Measurements from ENCODE around the gene CAPN12. TPM values are rescaled to one million over a fixed set of nuclear protein-coding genes. Genes with fewer than 3 reads are reported as not detected.

Gene CAPN12
- total and polyA plus RNA-seq, 4 experiments from 2014 or later: 3.9 to 19.5 (median 13.3) TPM

DNA sequence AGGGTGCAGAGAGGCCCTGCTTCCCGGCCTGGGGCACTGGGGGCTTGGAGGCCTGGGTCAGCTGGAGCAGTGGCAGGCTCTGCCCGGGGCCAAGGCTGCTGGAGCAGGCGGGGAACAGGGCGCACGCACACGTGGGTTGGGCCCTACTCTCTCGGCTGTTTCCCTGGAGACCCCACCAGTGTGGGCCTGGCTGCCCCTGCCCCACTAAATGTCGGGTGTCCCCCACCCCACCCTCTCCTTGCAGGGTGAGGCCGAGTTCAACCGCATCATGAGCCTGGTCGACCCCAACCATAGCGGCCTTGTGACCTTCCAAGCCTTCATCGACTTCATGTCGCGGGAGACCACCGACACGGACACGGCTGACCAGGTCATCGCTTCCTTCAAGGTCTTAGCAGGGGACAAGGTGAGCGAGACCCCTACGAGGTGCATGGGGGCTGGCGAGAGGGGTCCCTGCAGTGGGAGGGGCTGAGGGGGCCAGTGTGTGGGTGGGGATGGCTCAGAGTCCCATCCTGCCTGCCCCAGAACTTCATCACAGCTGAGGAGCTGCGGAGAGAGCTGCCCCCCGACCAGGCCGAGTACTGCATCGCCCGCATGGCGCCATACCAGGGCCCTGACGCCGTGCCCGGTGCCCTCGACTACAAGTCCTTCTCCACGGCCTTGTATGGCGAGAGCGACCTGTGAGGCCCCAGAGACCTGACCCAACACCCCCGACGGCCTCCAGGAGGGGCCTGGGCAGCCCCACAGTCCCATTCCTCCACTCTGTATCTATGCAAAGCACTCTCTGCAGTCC is 15.3 kb downstream of the CAPN12 start:
- CTCF ChIA-PET (ENCODE audit: partially characterized antibody): interaction anchor here (0.7 to 1.5 kb wide), 3 partner anchors 53 to 326 kb away, joined by 3 read pairs; partner anchors contain the start of gene FAM98C

DNA sequence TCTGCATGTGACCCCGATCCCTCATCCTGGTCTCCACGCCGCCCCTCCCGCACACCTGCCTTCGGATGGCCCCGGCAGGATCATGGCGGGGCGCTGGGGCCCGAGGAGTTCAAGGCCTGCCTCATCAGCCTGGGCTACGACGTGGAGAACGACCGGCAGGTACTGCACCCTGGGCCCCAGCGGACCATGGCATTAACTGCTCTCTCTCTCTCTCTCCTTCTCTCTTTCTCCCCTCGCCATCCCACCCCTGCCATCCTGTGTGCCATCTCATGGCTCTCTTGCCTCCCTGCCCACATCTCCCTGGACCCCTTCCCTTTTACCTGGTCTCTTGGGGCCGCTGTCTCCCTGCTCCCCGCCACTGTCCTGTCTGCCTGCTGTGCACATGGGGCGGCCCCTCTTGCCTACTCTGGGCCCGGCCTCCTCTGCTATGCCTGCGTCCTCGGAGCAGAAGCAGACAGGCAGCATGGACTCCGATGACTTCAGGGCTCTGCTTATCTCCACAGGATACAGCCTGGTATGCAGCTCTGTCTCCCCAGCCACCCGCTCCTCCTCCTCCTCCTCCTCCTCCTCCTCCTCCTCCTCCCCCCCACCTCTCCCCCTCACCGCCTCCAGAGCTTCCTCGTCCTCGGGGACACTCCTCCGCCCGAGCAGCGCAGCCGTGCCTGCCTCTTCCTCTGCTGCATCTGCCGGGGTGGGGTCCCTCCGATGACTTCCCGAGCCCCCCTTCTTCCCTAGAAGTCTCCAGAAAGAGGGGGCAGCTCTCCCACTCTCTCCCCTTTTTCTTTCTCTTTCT is 16.2 kb downstream of the CAPN12 start:
- H3K9me3 Mint-ChIP-seq: no peaks in the 10 kb centered on the region
- no peak for DNase-seq
- H3K27ac Mint-ChIP-seq: peak overlapping the region in 3 of 7 donors; percentile 30 to 59 (median 30)
- peaks cover 7 to 44% (median 15%) of the 10 kb centered on the region in 4 donors for H3K4me1 Mint-ChIP-seq
- H3K36me3 ChIP-seq (ENCODE audit: insufficient read depth, low read length): peaks cover 27% of the 10 kb centered on the region
- no peaks in the 10 kb centered on the region for H3K27me3 Mint-ChIP-seq
- no peaks in the 10 kb centered on the region for H3K27me3 ChIP-seq (ENCODE audit: insufficient read depth, low read length)
- H3K4me3 ChIP-seq (ENCODE audit: low read length in 2 of 2): no peak overlapping the region
- no peaks in the 10 kb centered on the region for H3K9me3 ChIP-seq (ENCODE audit: control insufficient read depth in 1 of 2, low read length in 2 of 2)
- ChIA-PET POLR2A (ENCODE audit: partially characterized antibody) (no interaction called here), CTCF (ENCODE audit: partially characterized antibody) (interaction anchor here (1.0 to 1.6 kb wide), 3 partner anchors 52 to 325 kb away, joined by 3 to 4 read pairs (median 3); partner anchors contain the start of gene FAM98C)
- H3K36me3 Mint-ChIP-seq: peaks cover 5 to 51% of the 10 kb centered on the region in 2 donors
- intact Hi-C loops (cut with micrococcal nuclease): loop anchor here (5.0 kb wide), 1 partner anchor 159 kb away; no protein-coding TSS in a partner anchor
- peaks cover 5% of the 10 kb centered on the region for H3K4me1 ChIP-seq (ENCODE audit: insufficient read depth, low read length)
- no peak overlapping the region for H3K27ac ChIP-seq (ENCODE audit: low read depth, low read length)
- no peak overlapping the region for H3K4me3 Mint-ChIP-seq

More for the DNA sequence above, 15.3 kb downstream of the CAPN12 start:
- H3K9me3 Mint-ChIP-seq: no peaks in the 10 kb centered on the region
- Histone ChIP-seq H3K36me3 (ENCODE audit: insufficient read depth, low read length) (peaks cover 18% of the 10 kb centered on the region), H3K27ac (ENCODE audit: low read depth, low read length) (no peak overlapping the region), H3K4me3 (ENCODE audit: low read length in 2 of 2) (no peak overlapping the region), H3K27me3 (ENCODE audit: insufficient read depth, low read length) (no peaks in the 10 kb centered on the region), H3K4me1 (ENCODE audit: insufficient read depth, low read length) (peaks cover 11% of the 10 kb centered on the region), H3K9me3 (ENCODE audit: control insufficient read depth in 1 of 2, low read length in 2 of 2) (no peaks in the 10 kb centered on the region)
- H3K4me1 Mint-ChIP-seq: peaks cover 9 to 53% (median 21%) of the 10 kb centered on the region in 4 donors
- H3K4me3 Mint-ChIP-seq: no peak overlapping the region
- H3K36me3 Mint-ChIP-seq: peaks cover 5 to 43% of the 10 kb centered on the region in 2 donors
- H3K27me3 Mint-ChIP-seq: no peaks in the 10 kb centered on the region
- POLR2A ChIA-PET (ENCODE audit: partially characterized antibody): no interaction called here
- intact Hi-C loops (cut with micrococcal nuclease): loop anchor here (1.0 to 5.0 kb wide), 2 partner anchors 158 to 201 kb away; partner anchors contain the start of genes MRPS12 and SARS2
- DNase-seq: no peak
- H3K27ac Mint-ChIP-seq: peak overlapping the region in 2 of 7 donors; percentile 7 to 30

DNA sequence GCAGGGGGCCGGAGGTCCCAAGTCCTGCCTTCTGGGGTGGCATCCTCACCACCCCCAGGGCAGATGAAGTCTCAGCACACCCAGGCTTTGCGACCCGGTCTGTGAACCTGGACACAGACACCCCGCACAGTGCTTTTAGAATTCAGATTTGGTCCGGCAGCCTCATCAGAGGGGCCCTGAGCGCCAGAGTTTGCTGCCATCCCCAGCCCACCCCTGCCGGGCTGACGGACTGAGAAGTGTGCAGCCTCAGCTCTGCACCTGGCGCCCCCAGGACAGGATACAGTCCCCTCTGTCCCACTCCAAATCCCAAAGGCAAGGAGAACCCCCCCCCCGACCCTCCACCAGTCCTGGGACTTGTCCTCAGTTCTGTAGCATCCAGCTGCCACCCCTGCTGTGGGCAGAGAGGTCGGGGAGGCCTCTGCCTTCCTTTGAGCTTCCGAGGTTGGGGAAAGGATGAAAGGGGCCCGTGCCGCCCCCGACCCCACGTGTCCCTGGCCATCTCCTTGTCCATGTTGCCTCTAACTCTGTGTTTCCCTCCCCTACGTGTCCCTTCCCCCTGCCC is 16.9 kb downstream of the CAPN12 start:
- Histone ChIP-seq H3K36me3 (ENCODE audit: insufficient read depth, low read length) (peaks cover 34% of the 10 kb centered on the region), H3K27me3 (ENCODE audit: insufficient read depth, low read length) (no peaks in the 10 kb centered on the region), H3K4me1 (ENCODE audit: insufficient read depth, low read length) (peaks cover 5% of the 10 kb centered on the region), H3K4me3 (ENCODE audit: low read length in 2 of 2) (no peak overlapping the region), H3K9me3 (ENCODE audit: control insufficient read depth in 1 of 2, low read length in 2 of 2) (no peaks in the 10 kb centered on the region), H3K27ac (ENCODE audit: low read depth, low read length) (no peak overlapping the region)
- intact Hi-C loops (cut with micrococcal nuclease): loop anchor here (5.0 kb wide), 1 partner anchor 160 kb away; no protein-coding TSS in a partner anchor
- Mint-ChIP-seq H3K27me3 (no peaks in the 10 kb centered on the region), H3K27ac (peak overlapping the region in 2 of 7 donors; percentile 30), H3K9me3 (no peaks in the 10 kb centered on the region), H3K36me3 (peaks cover 5 to 48% of the 10 kb centered on the region in 2 donors), H3K4me3 (no peak overlapping the region), H3K4me1 (peaks cover 7 to 37% (median 12%) of the 10 kb centered on the region in 4 donors)
- POLR2A ChIA-PET (ENCODE audit: partially characterized antibody): no interaction called here
- CTCF ChIA-PET (ENCODE audit: partially characterized antibody): interaction anchor here (1.6 kb wide), 1 partner anchor 160 kb away, joined by 4 read pairs; no protein-coding TSS in a partner anchor
- no peak for DNase-seq

DNA sequence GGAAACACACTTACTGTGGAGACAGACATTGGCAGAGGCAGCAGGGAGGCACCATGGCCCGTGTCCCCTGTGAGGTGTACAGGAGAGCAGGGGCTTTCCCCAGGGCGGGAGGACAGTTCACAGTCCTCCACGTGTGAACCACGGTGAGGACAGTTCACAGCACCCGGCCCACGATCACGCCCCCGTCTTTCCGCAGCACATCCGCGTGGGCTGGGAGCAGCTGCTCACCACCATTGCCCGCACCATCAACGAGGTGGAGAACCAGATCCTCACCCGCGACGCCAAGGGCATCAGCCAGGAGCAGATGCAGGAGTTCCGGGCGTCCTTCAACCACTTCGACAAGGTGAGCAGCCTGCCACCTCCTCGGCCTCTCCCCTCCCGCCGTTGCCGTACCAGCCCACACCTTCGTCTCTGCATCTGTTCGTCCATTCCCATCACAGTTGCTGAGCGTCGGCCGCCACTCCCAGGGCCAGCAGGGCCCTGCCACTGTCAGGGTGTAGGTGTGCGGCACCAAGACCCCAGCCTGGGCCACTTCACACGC is 17.4 kb downstream of the CAPN12 start:
- DNase-seq: no peak
- intact Hi-C loops (cut with micrococcal nuclease): loop anchor here (5.0 kb wide), 1 partner anchor 160 kb away; no protein-coding TSS in a partner anchor

DNA sequence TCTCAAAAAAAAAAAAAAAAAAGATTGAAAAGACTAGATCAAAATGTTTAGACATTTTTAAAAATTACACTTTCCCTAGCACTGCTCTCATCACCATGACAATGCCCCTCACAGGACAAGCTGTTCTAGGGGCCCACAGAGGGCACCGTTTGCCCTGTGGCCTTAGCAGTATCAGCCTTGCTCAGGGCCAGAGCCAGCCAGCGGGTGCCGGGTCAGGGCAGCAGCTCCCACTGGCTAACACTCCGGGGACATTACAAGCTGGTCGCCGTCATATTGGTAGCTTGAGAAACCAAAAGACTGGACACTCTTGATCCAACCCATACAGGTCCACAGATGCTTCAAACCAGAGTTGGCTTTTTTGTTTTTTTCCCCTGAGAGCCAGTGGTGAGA is 18.0 kb downstream of the CAPN12 start:
- Mint-ChIP-seq H3K4me3 (no peak overlapping the region), H3K36me3 (peaks cover 5 to 53% of the 10 kb centered on the region in 2 donors), H3K4me1 (peaks cover 5 to 28% (median 12%) of the 10 kb centered on the region in 4 donors), H3K9me3 (no peaks in the 10 kb centered on the region), H3K27ac (peak overlapping the region; percentile 15 to 78 (median 74)), H3K27me3 (no peaks in the 10 kb centered on the region)
- peaks cover 45% of the 10 kb centered on the region for H3K36me3 ChIP-seq (ENCODE audit: insufficient read depth, low read length)
- intact Hi-C loops (cut with micrococcal nuclease): loop anchor here (5.0 kb wide), 1 partner anchor 161 kb away; no protein-coding TSS in a partner anchor
- H3K9me3 ChIP-seq (ENCODE audit: control insufficient read depth in 1 of 2, low read length in 2 of 2): no peaks in the 10 kb centered on the region
- no peak overlapping the region for H3K4me3 ChIP-seq (ENCODE audit: low read length in 2 of 2)
- no peak for DNase-seq
- ChIA-PET CTCF (ENCODE audit: partially characterized antibody) (interaction anchor here (1.0 to 1.3 kb wide), 4 partner anchors 22 to 161 kb away, joined by 3 to 5 read pairs (median 4); no protein-coding TSS in a partner anchor), POLR2A (ENCODE audit: partially characterized antibody) (interaction anchor here (0.7 to 1.8 kb wide), 3 partner anchors 9 to 323 kb away, joined by 3 to 5 read pairs (median 4); partner anchors contain the start of gene FAM98C)
- H3K4me1 ChIP-seq (ENCODE audit: insufficient read depth, low read length): peaks cover 5% of the 10 kb centered on the region
- H3K27me3 ChIP-seq (ENCODE audit: insufficient read depth, low read length): no peaks in the 10 kb centered on the region
- H3K27ac ChIP-seq (ENCODE audit: low read depth, low read length): no peak overlapping the region

More for the DNA sequence above, 17.4 kb downstream of the CAPN12 start:
- H3K9me3 ChIP-seq (ENCODE audit: control insufficient read depth in 1 of 2, low read length in 2 of 2): no peaks in the 10 kb centered on the region
- peaks cover 5% of the 10 kb centered on the region for H3K4me1 ChIP-seq (ENCODE audit: insufficient read depth, low read length)
- H3K27ac ChIP-seq (ENCODE audit: low read depth, low read length): no peak overlapping the region
- H3K27ac Mint-ChIP-seq: peak overlapping the region in 6 of 7 donors; percentile 60 to 76 (median 74)
- no peaks in the 10 kb centered on the region for H3K9me3 Mint-ChIP-seq
- POLR2A ChIA-PET (ENCODE audit: partially characterized antibody): interaction anchor here (0.7 to 1.8 kb wide), 3 partner anchors 8 to 324 kb away, joined by 3 to 5 read pairs (median 4); partner anchors contain the start of gene FAM98C
- CTCF ChIA-PET (ENCODE audit: partially characterized antibody): interaction anchor here (1.2 to 1.6 kb wide), 3 partner anchors 21 to 161 kb away, joined by 4 to 5 read pairs (median 4); no protein-coding TSS in a partner anchor
- peaks cover 39% of the 10 kb centered on the region for H3K36me3 ChIP-seq (ENCODE audit: insufficient read depth, low read length)
- no peaks in the 10 kb centered on the region for H3K27me3 ChIP-seq (ENCODE audit: insufficient read depth, low read length)
- no peak overlapping the region for H3K4me3 ChIP-seq (ENCODE audit: low read length in 2 of 2)
- no peak overlapping the region for H3K4me3 Mint-ChIP-seq
- no peaks in the 10 kb centered on the region for H3K27me3 Mint-ChIP-seq
- peaks cover 5 to 34% (median 12%) of the 10 kb centered on the region in 4 donors for H3K4me1 Mint-ChIP-seq
- peaks cover 5 to 52% of the 10 kb centered on the region in 2 donors for H3K36me3 Mint-ChIP-seq

DNA sequence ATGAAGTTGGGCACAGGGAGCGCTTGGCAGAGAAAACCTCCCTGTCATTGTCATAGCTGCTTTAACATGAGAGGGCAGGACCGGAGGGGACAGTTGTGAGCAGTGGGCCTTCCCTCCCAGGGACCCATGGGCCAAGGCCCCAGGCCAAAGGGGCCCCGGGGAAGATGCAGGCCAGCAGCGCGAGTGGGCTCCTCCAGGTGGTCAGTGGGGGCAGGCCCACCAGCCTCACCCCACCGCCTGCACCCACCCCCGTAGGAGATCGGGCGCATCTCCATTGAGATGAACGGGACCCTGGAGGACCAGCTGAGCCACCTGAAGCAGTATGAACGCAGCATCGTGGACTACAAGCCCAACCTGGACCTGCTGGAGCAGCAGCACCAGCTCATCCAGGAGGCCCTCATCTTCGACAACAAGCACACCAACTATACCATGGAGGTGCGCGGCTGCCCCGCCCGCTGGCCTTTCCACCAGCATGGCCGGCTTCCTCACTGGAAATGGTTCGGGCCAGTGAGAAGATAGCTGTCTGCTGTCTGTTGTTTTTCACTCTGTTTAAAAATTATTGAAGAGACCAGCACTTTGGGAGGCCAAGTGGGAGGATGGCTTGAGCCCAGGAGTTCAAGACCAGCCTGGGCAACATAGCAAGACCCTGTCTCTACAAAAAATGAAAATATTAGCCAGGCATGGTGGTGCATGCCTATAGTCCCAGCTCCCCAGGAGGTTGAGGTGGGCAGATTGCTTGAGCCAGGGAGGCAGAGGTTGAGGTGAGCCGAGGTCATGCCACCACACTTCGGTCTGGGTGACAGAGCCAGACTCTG is 18.6 kb downstream of the CAPN12 start:
- H3K4me3 Mint-ChIP-seq: no peak overlapping the region
- H3K27me3 Mint-ChIP-seq: no peaks in the 10 kb centered on the region
- peaks cover 5% of the 10 kb centered on the region for H3K4me1 ChIP-seq (ENCODE audit: insufficient read depth, low read length)
- intact Hi-C loops (cut with micrococcal nuclease): loop anchor here (5.0 kb wide), 1 partner anchor 162 kb away; no protein-coding TSS in a partner anchor
- H3K36me3 Mint-ChIP-seq: peaks cover 5 to 58% of the 10 kb centered on the region in 2 donors
- no peak for DNase-seq
- no peaks in the 10 kb centered on the region for H3K27me3 ChIP-seq (ENCODE audit: insufficient read depth, low read length)
- H3K27ac ChIP-seq (ENCODE audit: low read depth, low read length): no peak overlapping the region
- H3K9me3 ChIP-seq (ENCODE audit: control insufficient read depth in 1 of 2, low read length in 2 of 2): no peaks in the 10 kb centered on the region
- ChIA-PET POLR2A (ENCODE audit: partially characterized antibody) (interaction anchor here (0.7 to 1.8 kb wide), 5 partner anchors 9 to 323 kb away, joined by 3 to 5 read pairs (median 3); partner anchors contain the start of gene FAM98C), CTCF (ENCODE audit: partially characterized antibody) (interaction anchor here (1.0 to 3.0 kb wide), 5 partner anchors 22 to 162 kb away, joined by 3 to 8 read pairs (median 4); no protein-coding TSS in a partner anchor)
- peaks cover 50% of the 10 kb centered on the region for H3K36me3 ChIP-seq (ENCODE audit: insufficient read depth, low read length)
- peaks cover 5 to 28% (median 12%) of the 10 kb centered on the region in 4 donors for H3K4me1 Mint-ChIP-seq
- no peaks in the 10 kb centered on the region for H3K9me3 Mint-ChIP-seq
- H3K27ac Mint-ChIP-seq: peak overlapping the region in 4 of 7 donors; percentile 41 to 78 (median 68)
- no peak overlapping the region for H3K4me3 ChIP-seq (ENCODE audit: low read length in 2 of 2)
